Neural cell (in vitro differentiated cells): Measurements from ENCODE around the gene IQCH. TPM values are rescaled to one million over a fixed set of nuclear protein-coding genes. Genes with fewer than 3 reads are reported as not detected.

Experiments
- H2AFZ ChIP-seq: fragments of 200-600, 300-800 bp; sonication (generic), shearing (Covaris generic); 2 replicates; pipeline ENCODE4 v1.6.0; 2014; ENCODE audit warnings: low read depth, mild to moderate bottlenecking, antibody characterized with exemption, low read length, moderate library complexity
- H3F3A ChIP-seq: fragments of 200-600 bp; shearing (Covaris generic); 2 replicates; pipeline ENCODE4 v1.6.1; 2016; ENCODE audit warnings: mild to moderate bottlenecking, moderate library complexity, mixed read lengths, antibody characterized with exemption, low read length; ENCODE audit not compliant: insufficient read depth, poor library complexity, severe bottlenecking
- H3K27ac ChIP-seq: fragments of 200-600, 300-800 bp; sonication (generic), shearing (Covaris generic); 2 replicates; pipeline ENCODE4 v1.5.1; 2014; ENCODE audit warnings: mild to moderate bottlenecking, low read length, moderate library complexity
- H3K27me3 ChIP-seq: fragments of 300-800, 200-600 bp; sonication (generic), shearing (Covaris generic); 2 replicates; pipeline ENCODE4 v1.6.0; 2014; ENCODE audit warnings: mild to moderate bottlenecking, low read depth, low read length, moderate library complexity; ENCODE audit not compliant: insufficient read depth
- H3K36me3 ChIP-seq: fragments of 300-800, 200-600 bp; sonication (generic), shearing (Covaris generic); 2 replicates; pipeline ENCODE4 v1.5.1; 2014; ENCODE audit warnings: mild to moderate bottlenecking, antibody characterized with exemption, low read length, moderate library complexity; ENCODE audit not compliant: insufficient read depth
- H3K4me2 ChIP-seq: fragments of 300-800, 200-600 bp; sonication (generic), shearing (Covaris generic); 2 replicates; pipeline ENCODE4 v1.6.0; 2014; ENCODE audit warnings: mild to moderate bottlenecking, low read length
- H3K4me3 ChIP-seq: fragments of 300-800, 200-600 bp; sonication (generic), shearing (Covaris generic); 2 replicates; pipeline ENCODE4 v1.5.1; 2014; ENCODE audit warnings: mild to moderate bottlenecking, low read length, moderate library complexity
- H3K79me2 ChIP-seq: fragments of 200-600 bp; shearing (Covaris generic); replicated peaks from 2 replicates; pipeline ENCODE4 v1.6.0; 2014; ENCODE audit warnings: mild to moderate bottlenecking, low read length, moderate library complexity; ENCODE audit not compliant: insufficient read depth
- H3K9ac ChIP-seq: fragments of 300-800, 200-600 bp; sonication (generic), shearing (Covaris generic); 2 replicates; pipeline ENCODE4 v1.6.1; 2016; ENCODE audit warnings: mild to moderate bottlenecking, low read length, mixed read lengths
- H3K9me2 ChIP-seq: fragments of 200-600 bp; shearing (Covaris generic); 2 replicates; pipeline ENCODE4 v1.6.1; 2016; ENCODE audit warnings: mild to moderate bottlenecking, low read length, mixed read lengths; ENCODE audit not compliant: insufficient read depth
- H3K9me3 ChIP-seq: fragments of 200-600, 300-800 bp; sonication (generic), shearing (Covaris generic); 2 replicates; pipeline ENCODE4 v1.6.1; 2016; ENCODE audit warnings: mild to moderate bottlenecking, mixed run types, low read length, moderate library complexity, mixed read lengths
- H4K20me1 ChIP-seq: fragments of 200-600 bp; shearing (Covaris generic); 2 replicates; pipeline ENCODE4 v1.6.1; 2016; ENCODE audit warnings: mild to moderate bottlenecking, mixed run types; ENCODE audit not compliant: insufficient read depth
- EP300 ChIP-seq: fragments of 450-650 bp; conservative IDR thresholded peaks from 2 replicates; pipeline ENCODE4 v1.6.1; 2014; ENCODE audit warnings: antibody characterized with exemption, mild to moderate bottlenecking, moderate library complexity; ENCODE audit not compliant: poor library complexity, severe bottlenecking
- EZH2 ChIP-seq: fragments of 200-600, 300-800 bp; shearing (Covaris generic), sonication (generic); IDR thresholded peaks from 2 replicates; pipeline ENCODE4 v1.6.1; 2014; ENCODE audit warnings: antibody characterized with exemption, low read length, borderline replicate concordance, mild to moderate bottlenecking; ENCODE audit not compliant: insufficient read depth, poor library complexity, severe bottlenecking
- MXI1 ChIP-seq: fragments of 450-650 bp; conservative IDR thresholded peaks from 2 replicates; pipeline ENCODE4 v1.6.1; 2014; ENCODE audit warnings: antibody characterized with exemption, mild to moderate bottlenecking; ENCODE audit not compliant: poor library complexity, severe bottlenecking
- POLR2AphosphoS5 ChIP-seq: IDR thresholded peaks from 2 replicates; pipeline ENCODE4 v1.6.1; 2012
- RAD21 ChIP-seq: fragments of 450-650 bp; conservative IDR thresholded peaks from 2 replicates; pipeline ENCODE4 v1.6.1; 2014; ENCODE audit warnings: antibody characterized with exemption, mild to moderate bottlenecking, moderate library complexity
- SMC3 ChIP-seq: fragments of 450-650 bp; conservative IDR thresholded peaks from 2 replicates; pipeline ENCODE4 v1.6.1; 2014; ENCODE audit warnings: antibody characterized with exemption, mild to moderate bottlenecking, moderate library complexity; ENCODE audit not compliant: poor library complexity
- TAF1 ChIP-seq: IDR thresholded peaks from 2 replicates; pipeline ENCODE4 v1.6.1; 2012; ENCODE audit warnings: low read depth
- polyA plus RNA-seq: library from polyadenylated mRNA; depleted of rRNA; stranded (reverse); fragments of >200 nt; gene quantifications from 2 replicates; pipeline ENCODE4 v1.2.3, GENCODE V29; 2014
- TF ChIP-seq, protein P1 (sequence below): IDR thresholded peaks from 2 replicates; pipeline ENCODE4 v1.6.1; 2012; ENCODE audit warnings: borderline replicate concordance
- TF ChIP-seq, protein P2 (sequence below): fragments of 450-650 bp; IDR thresholded peaks from 2 replicates; pipeline ENCODE4 v1.5.1; 2014; ENCODE audit warnings: antibody characterized with exemption, mild to moderate bottlenecking, moderate library complexity; ENCODE audit not compliant: poor library complexity, severe bottlenecking

IQCH gene
- polyA plus RNA-seq, 1 donor from 2014 or later, result 2.8 TPM

DNA sequence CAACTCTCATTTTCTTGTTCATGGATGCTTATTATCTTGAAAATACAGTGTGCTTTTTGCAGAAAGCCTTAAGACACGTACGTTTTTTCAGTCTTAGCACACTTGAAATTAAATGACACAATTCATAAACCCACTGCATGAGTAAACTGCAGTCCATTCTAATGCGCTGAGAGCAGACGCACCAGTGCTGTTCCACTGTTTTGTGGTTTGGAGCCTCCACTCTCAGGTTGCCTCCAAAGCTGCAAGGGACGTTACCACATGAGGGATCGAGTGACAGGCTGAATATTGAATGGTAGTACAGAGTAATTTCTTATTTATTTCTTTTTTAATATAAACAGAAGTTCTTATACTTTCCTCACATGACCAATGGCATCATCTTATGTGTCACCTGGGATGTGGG lies 12.3 kb downstream of the IQCH start:
- Histone ChIP-seq H3K36me3 (no peaks in the 10 kb centered on the region), H3F3A (no peaks in the 10 kb centered on the region), H2AFZ (no peak overlapping the region), H3K79me2 (no peaks in the 10 kb centered on the region), H3K9me3 (no peaks in the 10 kb centered on the region), H3K27ac (no peak overlapping the region), H3K4me2 (no peak overlapping the region), H3K27me3 (no peaks in the 10 kb centered on the region), H3K9ac (no peak overlapping the region), H3K4me3 (no peak overlapping the region), H3K9me2 (no peaks in the 10 kb centered on the region), H4K20me1 (no peaks in the 10 kb centered on the region)
- TF ChIP-seq TAF1 (no peak), POLR2AphosphoS5 (no peak), SMC3 (no peak), MXI1 (no peak), RAD21 (no peak), EZH2 (no peak), EP300 (no peak)
- TF ChIP-seq, protein P1, sequence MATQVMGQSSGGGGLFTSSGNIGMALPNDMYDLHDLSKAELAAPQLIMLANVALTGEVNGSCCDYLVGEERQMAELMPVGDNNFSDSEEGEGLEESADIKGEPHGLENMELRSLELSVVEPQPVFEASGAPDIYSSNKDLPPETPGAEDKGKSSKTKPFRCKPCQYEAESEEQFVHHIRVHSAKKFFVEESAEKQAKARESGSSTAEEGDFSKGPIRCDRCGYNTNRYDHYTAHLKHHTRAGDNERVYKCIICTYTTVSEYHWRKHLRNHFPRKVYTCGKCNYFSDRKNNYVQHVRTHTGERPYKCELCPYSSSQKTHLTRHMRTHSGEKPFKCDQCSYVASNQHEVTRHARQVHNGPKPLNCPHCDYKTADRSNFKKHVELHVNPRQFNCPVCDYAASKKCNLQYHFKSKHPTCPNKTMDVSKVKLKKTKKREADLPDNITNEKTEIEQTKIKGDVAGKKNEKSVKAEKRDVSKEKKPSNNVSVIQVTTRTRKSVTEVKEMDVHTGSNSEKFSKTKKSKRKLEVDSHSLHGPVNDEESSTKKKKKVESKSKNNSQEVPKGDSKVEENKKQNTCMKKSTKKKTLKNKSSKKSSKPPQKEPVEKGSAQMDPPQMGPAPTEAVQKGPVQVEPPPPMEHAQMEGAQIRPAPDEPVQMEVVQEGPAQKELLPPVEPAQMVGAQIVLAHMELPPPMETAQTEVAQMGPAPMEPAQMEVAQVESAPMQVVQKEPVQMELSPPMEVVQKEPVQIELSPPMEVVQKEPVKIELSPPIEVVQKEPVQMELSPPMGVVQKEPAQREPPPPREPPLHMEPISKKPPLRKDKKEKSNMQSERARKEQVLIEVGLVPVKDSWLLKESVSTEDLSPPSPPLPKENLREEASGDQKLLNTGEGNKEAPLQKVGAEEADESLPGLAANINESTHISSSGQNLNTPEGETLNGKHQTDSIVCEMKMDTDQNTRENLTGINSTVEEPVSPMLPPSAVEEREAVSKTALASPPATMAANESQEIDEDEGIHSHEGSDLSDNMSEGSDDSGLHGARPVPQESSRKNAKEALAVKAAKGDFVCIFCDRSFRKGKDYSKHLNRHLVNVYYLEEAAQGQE, result no peak
- TF ChIP-seq, protein P2, sequence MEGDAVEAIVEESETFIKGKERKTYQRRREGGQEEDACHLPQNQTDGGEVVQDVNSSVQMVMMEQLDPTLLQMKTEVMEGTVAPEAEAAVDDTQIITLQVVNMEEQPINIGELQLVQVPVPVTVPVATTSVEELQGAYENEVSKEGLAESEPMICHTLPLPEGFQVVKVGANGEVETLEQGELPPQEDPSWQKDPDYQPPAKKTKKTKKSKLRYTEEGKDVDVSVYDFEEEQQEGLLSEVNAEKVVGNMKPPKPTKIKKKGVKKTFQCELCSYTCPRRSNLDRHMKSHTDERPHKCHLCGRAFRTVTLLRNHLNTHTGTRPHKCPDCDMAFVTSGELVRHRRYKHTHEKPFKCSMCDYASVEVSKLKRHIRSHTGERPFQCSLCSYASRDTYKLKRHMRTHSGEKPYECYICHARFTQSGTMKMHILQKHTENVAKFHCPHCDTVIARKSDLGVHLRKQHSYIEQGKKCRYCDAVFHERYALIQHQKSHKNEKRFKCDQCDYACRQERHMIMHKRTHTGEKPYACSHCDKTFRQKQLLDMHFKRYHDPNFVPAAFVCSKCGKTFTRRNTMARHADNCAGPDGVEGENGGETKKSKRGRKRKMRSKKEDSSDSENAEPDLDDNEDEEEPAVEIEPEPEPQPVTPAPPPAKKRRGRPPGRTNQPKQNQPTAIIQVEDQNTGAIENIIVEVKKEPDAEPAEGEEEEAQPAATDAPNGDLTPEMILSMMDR, result no peak

DNA sequence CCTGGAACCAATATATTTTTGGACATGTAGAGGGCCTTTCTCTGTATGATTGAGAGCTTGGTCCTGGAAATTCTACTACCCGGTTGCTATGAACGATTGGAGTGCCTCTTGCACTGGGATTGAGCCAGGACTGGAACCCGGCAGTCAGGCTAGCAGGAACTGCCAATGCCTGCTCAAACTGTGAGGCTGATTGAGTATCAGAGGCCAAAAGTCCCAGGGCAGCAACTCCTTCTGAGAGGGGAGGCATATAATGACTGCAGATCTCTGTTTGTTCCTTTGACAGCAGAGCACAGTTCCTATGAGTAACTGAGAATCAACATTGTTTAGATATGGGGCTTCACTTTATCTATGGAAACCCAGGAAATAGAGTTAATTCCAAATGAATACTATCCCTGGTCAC lies 12.9 kb downstream of the IQCH start:
- no peaks in the 10 kb centered on the region for H3K9me2 ChIP-seq
- TF ChIP-seq, protein P2, result no peak
- TF ChIP-seq, protein P1, result no peak
- TF ChIP-seq RAD21 (no peak), TAF1 (no peak), MXI1 (no peak), SMC3 (no peak), POLR2AphosphoS5 (no peak), EZH2 (no peak), EP300 (no peak)
- no peaks in the 10 kb centered on the region for H3K27me3 ChIP-seq
- H3K4me2 ChIP-seq, result no peak overlapping the region
- H3K79me2 ChIP-seq, result no peaks in the 10 kb centered on the region
- no peak overlapping the region for H3K4me3 ChIP-seq
- H3F3A ChIP-seq, result no peaks in the 10 kb centered on the region
- H3K9ac ChIP-seq, result no peak overlapping the region
- H3K9me3 ChIP-seq, result no peaks in the 10 kb centered on the region
- H2AFZ ChIP-seq, result no peak overlapping the region
- H4K20me1 ChIP-seq, result no peaks in the 10 kb centered on the region
- no peaks in the 10 kb centered on the region for H3K36me3 ChIP-seq
- H3K27ac ChIP-seq, result no peak overlapping the region
